Fibroblast of lung (primary cell): Measurements from ENCODE around the gene CAPN10.

Experiments used
- CTCF ChIP-seq, 2 donors: IDR thresholded peaks in 1 of 2; conservative IDR thresholded peaks in 1 of 2; 1 replicate in 1 of 2; 2 replicates in 1 of 2; pipeline ENCODE4 v1.5.1; 2011 to 2012; ENCODE audit warnings: low read length in 2 of 2, control low read depth in 1 of 2, inconsistent platforms in 1 of 2, low read depth in 1 of 2, mild to moderate bottlenecking in 1 of 2
- EZH2 ChIP-seq: IDR thresholded peaks from 2 replicates; pipeline ENCODE4 v1.5.1; 2012; ENCODE audit warnings: low read length, control low read depth, mild to moderate bottlenecking; ENCODE audit errors: missing control alignments

DNA sequence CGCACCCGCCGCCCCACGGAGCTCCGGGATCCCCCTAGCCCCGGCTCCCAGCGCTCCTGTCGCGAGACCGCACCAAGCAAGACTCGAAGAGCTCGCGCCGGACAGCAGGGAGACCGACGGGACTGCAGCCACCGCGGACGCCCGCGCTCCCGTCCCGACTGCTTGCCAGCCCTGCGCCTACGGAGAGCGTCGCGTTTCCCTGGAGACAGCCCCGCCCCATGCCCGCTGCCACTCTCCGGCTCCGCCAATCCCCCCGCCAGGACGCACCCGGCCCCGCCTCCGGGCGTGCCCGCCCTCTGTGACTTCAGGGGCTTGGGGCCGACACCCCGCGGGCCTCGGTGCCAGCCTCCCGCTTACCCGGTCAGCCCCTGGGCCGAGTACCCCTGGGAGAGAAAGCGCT, 28.7 kb upstream of the CAPN10 start, which contains the start of gene ANKMY1:
- no peak for TF ChIP-seq CTCF (conservative IDR thresholded peaks at IDR 0.05 in 1 of 2, IDR thresholded peaks at IDR 0.05 in 1 of 2; ENCODE audit: low read depth in 1 of 2, low read length in 2 of 2)
- TF ChIP-seq EZH2: no peak
